Kidney glomerular epithelial cell (primary cell): Measurements from ENCODE around the gene SLC8A2.
"Not testable (repeated sequence)": the region's sequence is repeated elsewhere in the genome, so short reads cannot be mapped to it uniquely, and the experiment has no call there.

Experiments used
- DNase-seq: peaks from one replicate; lab custom pipeline; 2025; lab: John Stamatoyannopoulos, UW

Gene SLC8A2

DNA sequence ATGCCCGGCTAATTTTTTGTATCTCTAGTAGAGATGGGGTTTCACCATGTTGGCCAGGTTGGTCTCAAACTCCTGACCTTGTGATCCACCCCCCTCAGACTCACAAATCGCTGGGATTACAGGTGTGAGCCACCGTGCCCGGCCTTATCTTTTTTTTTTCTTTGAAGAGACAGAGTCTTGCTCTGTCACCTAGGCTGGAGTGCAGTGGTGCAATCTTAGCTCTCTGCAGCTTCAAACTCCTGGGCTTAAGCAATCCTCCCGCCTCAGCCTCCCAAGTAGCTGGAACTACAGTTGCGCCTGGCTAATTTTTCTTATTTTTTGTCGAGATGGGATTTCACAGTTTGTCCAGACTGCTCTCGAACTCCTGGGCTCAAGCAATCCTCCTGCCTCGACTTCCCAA lies 60.0 kb downstream of the SLC8A2 start:
- DNase-seq, result not testable (repeated sequence)

DNA sequence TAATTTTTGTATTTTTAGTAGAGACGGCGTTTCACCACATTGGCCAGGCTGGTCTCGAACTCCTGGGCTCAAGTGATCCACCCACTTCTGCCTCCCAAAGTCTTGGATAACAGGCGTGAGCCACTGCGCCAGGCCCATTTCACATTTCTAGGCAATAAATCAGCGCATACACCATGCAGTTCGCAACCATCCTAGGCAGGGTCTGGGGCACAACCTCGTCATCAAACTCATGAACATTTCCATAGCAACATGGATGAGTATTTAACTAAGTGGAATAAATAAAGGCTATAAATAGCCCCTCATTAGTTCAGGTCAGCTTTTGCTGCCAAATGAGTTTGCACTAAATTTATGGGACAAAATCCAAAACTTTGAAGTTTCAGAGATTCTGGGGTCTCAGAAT lies 60.6 kb downstream of the SLC8A2 start:
- no peak for DNase-seq

DNA sequence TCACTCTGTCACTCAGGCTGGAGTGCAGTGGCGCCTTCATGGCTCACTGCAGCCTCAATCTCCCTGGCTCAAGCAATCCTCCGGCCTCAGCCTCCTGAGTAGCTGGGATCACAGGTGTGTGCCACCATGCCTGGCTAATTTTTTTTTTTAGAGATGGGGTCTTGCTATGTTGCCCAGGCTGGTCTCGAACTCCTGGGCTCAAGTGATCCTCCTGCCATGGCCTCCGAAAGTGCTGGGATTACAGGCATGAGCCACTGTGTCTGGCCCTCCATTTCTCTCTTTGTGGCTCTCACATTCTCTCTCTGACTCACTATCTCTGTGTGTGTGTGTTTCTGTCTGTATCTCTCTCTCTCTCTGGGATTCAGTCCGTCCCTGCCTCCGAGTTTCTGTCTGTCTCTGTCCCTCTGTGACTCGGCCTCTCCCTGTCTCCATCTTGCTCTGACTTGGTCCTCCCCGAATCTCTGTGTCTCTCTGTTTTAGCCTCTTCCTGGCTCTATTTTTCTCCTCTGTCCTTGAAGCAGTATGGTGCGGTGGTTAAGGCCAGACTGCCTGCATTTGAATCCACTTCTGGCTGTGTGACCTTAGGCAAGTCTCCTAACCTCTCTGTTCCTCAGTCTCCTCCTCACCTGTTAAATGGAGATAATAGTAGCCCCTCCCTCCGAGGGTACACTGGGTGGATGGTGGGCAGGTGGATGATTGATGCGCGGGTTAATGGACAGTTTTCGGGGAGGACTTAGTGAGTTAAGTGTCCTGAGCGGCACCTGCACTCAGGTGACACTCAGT lies 63.3 kb downstream of the SLC8A2 start:
- DNase-seq, result no peak

DNA sequence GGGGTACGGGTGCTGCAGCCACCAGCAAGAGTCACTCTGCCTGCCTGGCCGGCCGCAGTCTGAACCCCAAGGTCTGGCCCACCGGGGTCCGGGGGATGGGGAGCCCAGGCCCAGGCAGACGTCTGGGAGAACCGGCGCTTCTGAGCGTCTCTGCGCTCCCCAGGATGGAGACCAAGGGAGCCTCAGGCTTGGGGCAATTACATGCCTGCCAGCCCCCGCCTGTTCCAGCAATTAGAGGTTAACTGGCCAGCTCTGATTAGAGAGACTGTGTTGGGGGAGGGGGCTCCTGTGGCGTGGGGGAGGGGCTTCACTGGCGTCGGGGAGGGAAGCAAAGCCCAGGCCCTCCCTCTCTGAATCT lies 64.3 kb downstream of the SLC8A2 start:
- no peak for DNase-seq

DNA sequence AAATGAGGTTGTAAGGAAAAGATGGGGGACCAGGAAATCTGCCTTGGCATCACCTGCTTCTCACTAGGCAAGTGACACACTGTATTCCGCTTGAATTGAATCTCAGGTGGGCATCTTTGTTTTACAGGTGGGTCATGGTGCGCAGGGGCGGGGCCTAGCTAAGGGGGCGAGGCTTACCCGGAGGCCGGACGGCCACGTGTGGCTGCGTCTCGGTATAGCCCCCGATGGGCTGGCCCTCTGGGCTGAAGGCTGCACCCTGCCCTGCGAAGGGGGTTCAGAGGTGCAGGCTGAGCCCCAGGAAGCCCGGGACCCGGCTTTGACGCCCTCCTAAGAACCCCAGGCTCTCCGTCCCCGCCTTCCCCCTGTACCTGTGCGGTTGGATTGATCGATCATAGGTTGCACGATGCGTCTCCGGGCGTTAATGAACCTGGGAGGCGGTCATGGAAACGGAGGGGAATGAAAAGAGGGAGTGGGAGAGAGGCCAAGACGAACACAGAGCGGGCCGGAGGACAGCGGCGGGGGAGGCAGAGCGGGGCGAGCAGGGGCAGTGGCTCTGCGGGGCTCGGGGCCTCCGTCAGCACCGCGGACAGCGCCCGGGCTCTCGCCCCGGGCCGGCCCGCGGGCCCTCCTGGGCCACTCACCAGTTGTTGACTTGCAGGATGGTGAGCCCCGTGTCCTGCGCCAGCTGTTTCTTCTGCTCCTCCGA lies 64.8 kb downstream of the SLC8A2 start:
- DNase-seq, result no peak

DNA sequence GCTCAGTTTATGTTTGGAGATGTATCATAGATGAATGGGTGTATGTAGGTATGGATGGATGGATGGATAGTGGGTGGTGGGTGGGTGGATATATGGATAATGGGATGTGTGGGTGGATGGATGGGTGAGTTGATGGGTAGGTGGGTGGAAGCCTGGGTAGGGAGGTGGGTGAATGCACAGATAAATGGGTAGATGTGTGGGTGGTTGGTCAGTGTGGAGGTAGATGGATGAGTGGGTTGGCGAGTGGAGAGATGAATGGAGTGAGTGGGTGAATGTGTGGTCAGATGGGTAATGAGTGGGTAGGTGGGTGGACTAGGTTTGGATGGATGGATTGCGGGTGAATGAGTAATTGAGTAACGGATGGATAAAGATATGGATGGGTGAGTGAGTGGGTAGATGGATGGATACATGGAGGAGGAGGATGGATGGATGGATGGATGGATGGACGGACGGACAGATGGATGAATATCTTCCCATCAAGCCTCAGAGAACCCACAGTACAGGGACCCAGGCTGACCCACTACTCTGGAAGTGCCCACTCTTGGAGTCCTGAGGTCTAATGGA lies 65.8 kb downstream of the SLC8A2 start:
- DNase-seq, result no peak

DNA sequence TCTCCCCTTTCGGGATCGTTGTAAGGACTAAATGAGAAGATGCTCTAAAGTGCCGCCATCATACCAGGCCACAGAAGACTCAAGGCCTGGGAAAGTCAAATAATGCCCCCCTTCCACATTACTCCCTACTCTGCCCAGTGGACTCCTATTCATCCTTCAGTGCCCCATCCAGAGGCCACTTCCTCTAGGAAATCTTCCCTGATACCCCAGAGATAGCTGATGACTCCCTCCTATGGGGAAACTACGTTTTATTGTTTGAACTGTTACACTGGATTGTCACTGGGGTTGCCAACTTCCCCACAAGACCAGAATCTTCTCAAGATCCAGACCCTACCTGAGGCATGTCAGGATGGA lies 66.5 kb downstream of the SLC8A2 start:
- DNase-seq, result no peak

DNA sequence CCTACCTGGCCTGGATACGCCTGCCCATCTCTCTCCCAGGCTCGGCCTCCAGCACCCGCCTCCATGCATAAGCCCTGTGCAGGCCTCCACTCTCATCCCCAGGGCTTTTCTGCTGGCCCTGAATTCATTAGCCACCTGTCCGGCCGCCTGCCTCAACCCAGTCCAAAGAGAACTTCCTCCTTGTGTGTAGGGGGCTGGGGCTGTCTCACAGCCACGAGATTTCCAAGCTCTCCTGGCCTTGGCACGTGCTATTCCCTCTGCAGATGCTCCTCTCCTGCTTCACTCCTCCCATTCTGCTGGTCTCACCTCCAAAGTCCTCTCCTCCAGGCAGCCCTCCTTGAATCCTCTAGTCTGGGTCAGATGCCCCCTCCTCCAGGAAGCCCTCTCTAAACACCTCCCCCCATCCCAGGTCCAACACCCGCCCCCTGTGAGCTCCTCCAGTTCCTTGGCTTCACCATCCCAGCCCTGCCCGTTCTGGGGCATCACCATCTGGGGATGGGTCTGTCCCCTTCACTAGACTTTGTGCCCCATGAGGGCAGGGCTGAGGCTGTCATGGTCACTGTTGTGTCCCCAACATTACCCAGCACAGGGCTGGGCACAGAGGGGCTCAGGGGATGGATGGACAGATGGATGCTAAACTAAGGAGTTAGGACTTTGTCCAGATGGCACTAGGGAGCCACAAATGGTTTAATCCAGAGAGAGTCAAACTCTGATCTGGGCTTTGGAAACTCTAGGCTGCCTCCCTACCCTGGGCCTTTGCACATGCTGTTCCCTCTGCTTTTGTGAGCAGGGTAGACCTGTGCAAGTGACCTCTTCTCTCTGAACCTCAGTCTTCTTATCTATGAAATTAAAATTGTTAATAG lies 67.1 kb downstream of the SLC8A2 start:
- no peak for DNase-seq

DNA sequence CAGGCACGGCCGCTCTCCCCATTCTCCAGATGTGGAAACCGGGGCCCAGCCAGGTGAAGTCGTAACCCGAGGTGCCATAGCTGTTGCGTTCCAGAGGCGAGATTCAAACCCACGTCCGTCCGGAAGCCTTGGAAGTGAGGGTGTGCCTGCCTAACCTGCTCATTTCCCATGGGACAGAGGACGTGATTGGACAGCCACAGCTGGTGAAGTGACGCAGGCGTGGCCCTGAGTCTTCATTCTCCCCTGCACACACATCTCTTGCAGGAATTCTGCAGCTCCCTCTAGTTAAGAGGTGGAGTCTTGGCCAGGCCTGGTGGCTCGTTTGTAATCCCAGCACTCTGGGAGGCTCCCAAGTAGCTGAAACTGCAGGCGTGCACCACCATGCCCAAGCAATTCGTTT lies 69.2 kb downstream of the SLC8A2 start:
- no peak for DNase-seq

DNA sequence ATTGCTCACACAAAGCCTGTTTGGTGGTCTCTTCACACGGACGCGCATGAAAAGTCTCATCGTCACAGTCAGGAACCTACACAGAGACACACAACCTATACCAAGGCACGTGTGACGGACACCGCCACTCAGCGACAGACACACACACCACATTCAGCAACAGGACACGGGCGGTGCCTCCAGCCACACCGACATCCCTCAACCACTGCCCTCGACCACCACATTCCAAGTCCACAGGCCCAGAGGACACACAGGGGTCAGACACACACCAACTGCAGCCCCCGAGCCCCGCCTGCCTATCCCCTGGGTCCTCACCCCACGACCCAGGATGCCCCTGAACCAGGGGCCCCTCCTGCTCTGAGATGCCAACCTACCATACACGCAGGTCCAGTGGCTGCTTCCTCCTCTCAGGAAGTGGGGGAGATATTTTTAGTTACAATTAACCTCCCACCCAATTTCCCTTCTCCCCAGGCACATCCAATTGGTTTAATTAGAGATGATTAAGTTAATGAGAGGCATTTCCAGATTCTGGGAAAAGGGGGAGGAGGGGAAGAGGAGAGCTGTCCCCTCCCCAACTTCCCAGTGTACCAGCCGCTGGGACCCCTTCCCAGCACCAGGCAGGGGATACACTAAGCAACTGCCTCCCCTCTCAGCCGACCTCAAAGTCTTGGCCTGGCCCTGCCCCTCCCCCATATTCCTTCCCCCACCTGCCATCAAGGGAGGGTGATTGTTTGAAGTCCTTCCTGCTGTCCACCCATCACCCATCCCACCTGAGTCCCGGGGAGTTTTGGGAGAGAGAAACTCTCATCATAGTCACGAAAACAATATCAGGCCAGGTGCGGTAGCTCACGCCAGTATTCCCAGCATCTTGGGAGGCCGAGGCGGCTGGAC lies 72.7 kb downstream of the SLC8A2 start:
- DNase-seq, result no peak

DNA sequence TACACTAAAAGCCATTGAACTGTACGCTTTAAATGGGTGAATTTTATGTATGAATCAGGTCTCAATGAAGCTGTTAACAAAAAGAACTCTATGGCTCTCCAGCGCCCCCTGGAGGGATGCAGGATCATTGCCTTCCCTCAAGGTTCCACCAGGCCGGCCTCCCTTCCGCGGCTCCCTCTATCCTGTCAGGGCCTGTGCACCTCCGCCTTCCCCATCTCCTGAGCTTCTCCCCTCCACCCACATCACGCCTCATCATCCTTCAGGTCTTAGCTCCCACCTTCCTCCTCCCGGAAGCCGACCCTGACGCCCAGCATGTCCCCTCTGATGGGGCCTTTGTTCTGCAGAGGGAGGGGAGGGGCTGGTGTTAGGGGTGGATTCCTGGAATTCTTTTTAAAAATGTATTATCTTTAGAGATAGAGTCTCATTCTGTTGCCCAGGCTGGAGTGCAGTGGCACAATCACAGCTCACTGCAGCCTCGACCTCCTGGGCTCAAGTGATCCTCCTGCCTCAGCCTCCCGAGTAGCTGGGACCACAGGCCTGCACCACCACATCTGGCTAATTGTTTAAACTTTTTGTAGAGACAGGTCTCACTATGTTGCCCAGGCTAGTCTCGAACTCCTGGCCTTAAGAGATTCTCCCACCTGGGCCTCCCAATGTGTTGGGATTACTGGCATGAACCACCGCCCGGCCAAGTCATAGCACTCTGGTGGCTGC lies 80.0 kb downstream of the SLC8A2 start:
- peak; percentile 59 for DNase-seq

DNA sequence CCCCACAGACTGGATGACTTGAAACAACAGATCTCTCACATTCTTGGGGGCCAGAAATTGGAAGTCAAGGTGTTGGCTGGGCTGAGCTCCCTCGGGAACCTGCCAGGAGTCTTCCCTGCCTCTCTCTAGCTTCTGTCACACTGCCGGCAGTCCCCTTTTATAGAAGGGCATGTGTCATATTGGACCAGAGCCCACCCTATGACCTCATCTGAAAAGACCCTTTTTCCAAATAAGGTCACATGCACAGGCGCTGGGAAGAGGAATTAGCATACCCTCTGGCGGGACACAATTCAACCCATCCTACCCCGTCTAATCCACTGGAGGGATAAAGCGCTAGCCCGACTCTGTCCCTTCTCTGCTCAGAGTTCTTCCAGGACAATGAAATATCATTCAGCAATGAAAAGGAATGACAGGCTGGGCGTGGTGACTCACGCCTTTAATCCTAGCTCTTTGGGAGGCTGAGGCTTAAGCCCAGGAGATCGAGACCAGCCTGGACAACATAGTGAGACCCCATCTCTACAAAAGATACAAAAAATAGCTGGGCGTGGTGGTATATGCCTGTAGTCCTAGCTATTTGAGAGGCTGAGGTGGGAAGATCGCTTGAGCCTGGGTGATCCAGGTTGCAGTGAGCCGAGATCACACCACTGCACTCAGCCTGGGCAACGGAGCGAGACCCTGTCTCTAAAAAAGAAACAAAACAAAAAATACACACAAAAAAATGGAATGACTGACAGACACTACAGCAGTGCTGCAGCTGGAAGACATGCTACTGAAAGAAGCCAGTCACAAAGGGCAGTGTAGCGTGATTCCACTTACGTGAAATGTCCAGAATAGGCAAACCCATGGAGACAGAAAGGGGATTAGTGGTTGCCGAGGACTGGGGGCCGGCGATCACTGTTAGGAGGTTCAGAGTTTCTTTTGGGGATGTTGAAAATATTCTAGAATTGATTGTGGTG lies 80.9 kb downstream of the SLC8A2 start:
- DNase-seq, result no peak

DNA sequence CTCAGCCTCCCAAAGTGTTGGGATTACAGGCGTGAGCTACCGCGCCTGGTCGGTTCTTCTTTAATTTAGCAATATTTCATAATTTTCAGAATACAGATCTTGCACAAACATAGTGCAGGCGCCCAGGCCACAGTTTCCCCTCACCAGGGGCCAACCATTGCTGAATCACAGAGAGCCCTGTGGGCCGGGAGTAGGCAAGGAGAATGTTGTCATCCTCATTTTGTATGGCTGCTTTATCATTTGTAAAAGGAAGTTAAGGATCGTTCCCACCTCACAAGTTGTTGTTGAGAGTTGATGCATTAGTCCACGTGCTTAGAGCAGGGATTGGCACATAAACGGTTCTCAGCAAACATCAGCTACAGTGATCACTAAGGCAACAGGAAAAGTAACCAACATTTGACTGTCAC lies 82.5 kb downstream of the SLC8A2 start:
- no peak for DNase-seq

DNA sequence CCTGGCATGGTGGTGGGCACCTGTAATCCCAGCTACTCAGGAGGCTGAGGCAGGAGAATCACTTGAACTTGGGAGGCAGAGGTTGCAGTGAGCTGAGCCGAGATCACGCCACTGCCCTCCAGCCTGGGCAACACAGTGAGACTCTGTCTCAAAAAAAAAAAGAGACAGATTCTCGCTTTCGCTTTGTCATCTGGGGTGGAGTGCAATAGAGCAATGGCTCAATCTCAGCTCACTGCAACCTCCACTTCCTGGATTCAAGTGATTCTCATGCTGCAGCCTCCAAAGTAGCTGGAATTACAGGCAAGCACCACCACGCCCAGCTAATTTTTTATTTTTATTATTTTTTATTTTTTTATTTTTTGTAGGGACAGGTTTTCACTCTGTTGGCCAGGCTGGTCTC lies 83.0 kb downstream of the SLC8A2 start:
- not testable (repeated sequence) for DNase-seq

DNA sequence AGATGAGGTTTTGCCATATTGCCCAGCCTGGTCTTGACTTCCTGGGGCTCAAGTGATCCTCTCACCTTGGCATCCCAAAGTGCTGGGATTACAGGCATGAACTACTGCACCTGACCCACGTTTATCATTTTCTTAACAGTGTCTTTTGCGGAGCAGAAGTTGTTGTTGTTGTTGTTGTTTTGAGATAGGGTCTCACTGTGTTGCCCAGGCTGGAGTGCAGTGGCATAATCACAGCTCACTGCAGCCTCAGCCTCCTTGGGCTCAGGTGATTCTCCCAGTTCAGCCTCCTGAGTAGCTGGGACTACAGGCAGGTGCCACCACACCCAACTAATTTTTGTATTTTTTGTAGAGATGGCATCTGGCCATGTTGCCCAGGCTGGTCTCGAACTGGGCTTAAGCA lies 84.1 kb downstream of the SLC8A2 start:
- DNase-seq, result not testable (repeated sequence)

DNA sequence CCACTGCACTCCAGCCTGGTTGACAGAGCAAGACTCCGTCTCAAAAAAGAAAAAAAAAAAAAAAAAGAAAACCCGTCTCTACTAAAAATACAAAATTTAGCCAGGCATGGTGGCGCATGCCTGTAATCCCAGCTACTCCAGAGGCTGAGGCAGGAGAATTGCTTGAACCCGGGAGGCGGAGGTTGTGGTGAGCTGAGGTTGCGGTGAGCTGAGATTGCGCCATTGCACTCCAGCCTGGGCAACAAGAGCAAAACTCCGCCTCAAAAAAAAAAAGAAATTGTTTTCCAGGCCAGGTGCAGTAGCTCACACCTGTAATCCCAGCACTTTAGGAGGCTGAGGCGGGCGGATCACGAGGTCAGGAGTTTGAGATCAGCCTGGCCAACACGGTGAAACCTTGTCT lies 85.1 kb downstream of the SLC8A2 start:
- not testable (repeated sequence) for DNase-seq

DNA sequence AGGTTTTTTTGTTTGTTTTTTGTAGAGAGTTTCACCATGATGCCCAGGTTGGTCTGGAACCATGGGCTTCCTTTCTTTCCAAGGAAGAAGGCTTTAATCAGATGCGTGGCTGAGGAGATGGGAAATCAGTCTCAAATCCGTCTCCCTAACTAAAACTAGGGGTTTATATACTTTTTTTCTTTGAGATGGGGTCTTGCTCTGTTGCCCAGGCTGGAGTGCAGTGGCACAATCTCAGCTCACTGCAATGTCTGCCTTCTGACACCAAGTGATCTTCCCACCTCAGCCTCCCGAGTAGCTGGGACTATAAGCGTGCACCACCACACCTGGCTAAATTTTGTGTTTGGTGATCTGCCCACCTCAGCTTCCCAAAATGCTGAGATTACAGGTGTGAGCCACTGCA lies 87.2 kb downstream of the SLC8A2 start:
- DNase-seq, result not testable (repeated sequence)

DNA sequence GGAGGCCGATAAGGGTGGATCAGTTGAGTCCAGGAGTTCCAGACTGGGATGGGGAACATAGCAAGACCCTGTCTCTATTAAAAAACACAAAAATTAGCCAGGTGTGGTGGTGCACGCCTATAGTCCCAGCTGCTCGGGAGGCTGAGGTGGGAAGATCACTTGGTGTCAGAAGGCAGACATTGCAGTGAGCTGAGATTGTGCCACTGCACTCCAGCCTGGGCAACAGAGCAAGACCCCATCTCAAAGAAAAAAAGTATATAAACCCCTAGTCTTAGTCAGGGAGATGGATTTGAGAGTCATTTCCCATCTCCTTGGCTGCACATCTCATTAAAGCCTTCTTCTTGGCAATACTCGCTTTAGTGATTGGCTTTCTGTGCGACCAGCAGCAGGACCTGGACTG lies 87.8 kb downstream of the SLC8A2 start:
- DNase-seq, result not testable (repeated sequence)

DNA sequence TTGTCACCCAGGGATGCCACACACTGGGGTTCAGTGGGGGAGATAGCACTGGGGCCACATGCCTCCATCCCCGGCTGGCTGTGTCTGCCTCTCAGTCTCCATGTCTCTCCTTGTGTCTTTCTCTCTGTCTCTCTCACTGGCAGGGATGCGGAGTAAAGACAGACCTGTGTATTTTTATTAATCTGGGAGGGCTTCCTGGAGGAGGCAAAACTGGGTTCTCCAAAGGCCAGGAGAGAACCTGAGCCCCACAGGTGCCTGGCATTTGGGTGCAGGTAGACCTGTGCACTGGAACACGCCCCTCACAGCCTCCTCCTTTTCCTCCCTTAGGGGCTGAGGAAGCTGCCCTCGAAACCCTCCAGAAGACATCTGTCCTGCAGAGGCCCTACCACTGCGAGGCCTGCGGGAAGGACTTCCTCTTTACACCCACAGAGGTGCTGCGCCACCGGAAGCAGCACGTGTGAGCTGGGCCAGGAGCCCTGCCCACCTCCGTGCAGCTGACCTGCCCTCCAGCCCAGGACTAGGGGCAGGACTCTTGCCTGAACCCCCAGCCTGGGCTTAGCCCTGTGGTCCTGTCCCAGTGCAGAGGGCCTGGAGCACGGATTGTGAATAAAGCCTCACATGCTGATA lies 89.9 kb downstream of the SLC8A2 start:
- DNase-seq, result no peak
